GM10266 (cell line): Measurements from ENCODE around the gene SLC27A2.

Experiments used
- DNase-seq: peaks from one replicate; pipeline ENCODE4 v3.0.0; 2012; ENCODE audit errors: extremely low spot score
- TF ChIP-seq, protein P1 (sequence below): IDR thresholded peaks from 2 replicates; pipeline ENCODE4 v1.5.1; 2012; ENCODE audit warnings: mild to moderate bottlenecking, low read depth; ENCODE audit not compliant: control insufficient read depth, insufficient read depth; ENCODE audit errors: missing control alignments

SLC27A2 gene

DNA sequence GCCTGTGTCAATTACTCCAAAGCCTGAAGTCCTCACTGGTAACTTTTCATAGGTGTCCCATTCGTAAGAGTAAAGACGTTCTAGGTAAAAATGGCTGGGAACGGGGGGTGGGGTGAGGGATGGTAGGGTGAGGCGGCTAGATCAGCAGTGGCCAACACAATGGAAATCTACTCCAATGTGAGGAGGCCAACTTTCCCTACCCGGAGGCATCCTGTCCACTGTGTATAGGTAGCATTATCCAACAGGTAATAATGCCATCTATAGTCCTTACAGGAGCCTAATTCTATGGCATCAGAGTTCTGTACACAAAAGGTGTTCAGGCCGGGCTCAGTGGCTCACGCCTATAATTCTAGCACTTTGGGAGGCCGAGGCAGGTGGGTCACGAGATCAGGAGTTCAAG is 54.4 kb downstream of the SLC27A2 start:
- no peak for DNase-seq
- TF ChIP-seq, protein P1, sequence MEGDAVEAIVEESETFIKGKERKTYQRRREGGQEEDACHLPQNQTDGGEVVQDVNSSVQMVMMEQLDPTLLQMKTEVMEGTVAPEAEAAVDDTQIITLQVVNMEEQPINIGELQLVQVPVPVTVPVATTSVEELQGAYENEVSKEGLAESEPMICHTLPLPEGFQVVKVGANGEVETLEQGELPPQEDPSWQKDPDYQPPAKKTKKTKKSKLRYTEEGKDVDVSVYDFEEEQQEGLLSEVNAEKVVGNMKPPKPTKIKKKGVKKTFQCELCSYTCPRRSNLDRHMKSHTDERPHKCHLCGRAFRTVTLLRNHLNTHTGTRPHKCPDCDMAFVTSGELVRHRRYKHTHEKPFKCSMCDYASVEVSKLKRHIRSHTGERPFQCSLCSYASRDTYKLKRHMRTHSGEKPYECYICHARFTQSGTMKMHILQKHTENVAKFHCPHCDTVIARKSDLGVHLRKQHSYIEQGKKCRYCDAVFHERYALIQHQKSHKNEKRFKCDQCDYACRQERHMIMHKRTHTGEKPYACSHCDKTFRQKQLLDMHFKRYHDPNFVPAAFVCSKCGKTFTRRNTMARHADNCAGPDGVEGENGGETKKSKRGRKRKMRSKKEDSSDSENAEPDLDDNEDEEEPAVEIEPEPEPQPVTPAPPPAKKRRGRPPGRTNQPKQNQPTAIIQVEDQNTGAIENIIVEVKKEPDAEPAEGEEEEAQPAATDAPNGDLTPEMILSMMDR, result no peak

DNA sequence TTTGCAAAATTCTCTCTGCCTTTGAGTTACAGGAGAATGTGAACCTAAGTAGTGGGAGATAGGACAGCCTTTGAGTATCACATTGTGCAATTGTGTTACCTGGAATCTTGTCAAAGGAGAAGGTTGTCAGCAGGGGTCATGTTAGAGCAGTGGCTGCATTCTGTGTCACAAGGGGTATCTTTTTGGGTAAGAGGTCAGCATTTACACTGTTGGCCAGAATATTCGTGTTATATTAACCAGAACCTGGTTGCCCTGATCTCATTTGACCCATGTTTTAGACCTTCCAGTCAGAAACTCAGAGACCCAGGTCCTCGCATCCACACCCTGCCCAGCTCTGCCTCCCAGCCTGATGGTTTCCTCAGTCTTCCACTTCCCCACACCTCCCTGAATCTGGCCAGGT is 56.3 kb downstream of the SLC27A2 start:
- TF ChIP-seq, protein P1, result no peak
- DNase-seq, result no peak

DNA sequence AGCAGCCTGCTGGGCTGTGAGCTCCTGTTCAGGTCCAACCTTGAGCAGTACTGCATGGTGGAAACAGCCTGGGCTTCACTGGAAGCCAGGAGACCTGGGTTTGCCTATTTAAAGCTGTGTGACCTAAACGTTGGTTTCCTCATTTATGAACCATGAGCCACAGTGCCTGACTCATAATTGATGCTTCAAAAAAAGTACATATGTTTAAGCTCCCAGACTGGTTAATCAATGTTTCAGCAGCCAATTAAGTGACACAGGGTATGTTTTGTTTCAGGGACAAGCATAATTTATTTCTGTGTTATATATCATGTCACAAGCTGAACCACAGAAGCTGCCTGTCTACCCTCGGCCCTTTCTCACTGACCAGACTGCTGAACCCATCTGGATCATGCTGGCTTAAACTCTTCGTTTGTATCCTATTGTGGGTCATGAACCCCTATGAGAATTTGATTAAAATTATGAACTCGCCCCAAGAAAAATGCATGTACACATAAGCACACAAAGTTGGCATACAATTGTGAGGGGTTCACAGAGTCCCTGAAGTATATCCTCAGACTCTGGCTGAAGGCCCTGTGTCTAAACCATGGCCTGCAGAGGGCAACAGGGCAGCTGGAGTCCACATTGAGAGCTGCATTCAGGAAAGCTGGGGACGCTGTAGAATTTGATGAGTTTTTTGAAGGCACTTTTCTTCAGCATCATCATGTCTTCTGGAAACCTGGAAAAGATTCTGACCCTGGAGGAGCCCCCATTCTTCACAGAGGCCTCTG is 59.9 kb downstream of the SLC27A2 start:
- DNase-seq, result no peak
- TF ChIP-seq, protein P1, result no peak

DNA sequence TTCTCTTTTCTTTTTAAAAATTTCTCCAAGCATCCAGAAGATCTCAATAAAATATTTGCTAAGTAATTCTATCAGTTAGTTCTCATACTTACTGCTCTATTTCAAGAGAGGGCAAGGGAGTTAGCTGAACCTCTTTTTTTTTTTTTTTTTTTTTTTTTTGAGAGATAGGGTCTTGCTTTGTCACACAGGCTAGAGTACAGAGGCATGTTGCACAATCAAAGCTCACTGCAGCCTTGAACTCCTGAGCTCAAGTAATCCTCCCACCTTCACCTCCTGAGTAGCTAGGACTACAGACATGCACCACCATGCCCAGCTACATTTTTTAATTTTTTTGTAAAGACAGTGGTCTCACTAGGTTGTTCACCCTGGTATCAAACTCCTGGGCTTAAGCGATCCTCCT is 62.2 kb downstream of the SLC27A2 start:
- TF ChIP-seq, protein P1, result no peak
- no peak for DNase-seq

DNA sequence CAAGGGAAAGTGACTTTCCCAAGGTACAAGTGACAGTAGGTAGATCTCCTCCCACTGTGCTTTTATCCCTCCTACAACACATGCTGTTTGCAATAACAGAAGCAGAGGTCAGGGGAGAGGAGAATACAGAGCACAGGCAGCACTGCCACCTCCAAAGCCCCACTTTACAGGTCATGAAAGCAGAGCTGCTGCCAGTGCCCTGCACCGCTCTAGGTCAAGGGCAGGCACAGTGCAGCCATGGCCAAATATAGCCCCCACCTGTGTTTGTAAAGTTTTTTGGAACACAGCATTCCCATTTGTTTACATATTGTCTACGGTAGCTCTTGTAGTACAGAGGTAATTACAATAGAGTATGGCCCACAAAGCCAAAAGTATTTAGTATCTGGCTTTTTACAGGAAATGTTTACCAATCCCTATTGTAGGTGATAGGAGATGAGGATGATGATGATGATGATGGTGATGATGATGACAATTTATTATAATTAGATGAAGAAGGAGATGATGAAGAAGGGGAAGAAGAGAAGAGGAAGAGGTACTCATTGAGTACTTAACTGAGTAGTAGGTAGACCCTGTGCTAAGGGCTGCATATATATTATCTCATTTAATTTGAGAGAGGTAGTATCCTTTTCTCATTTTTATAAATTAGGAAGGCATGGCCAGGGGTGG is 63.1 kb downstream of the SLC27A2 start:
- no peak for DNase-seq
- TF ChIP-seq, protein P1, result no peak

DNA sequence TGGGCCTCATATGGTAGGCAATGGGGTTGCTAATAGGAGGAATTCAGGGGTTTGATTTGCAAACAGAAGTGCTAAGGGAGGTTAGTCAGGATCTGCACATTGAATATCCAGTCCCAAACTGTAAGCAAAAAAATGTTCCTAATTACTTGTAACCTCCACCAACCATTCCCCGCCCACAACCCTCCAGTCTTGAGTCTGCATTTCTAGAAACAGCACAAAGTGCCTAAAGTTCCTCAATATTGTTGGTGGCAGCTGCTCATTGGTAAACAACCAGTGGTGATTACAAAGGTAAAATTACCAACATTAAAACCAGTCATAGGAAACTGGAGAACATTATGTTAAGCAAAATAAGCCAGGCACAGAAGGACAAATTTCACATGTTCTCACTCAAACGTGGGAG is 64.6 kb downstream of the SLC27A2 start:
- TF ChIP-seq, protein P1, result no peak

DNA sequence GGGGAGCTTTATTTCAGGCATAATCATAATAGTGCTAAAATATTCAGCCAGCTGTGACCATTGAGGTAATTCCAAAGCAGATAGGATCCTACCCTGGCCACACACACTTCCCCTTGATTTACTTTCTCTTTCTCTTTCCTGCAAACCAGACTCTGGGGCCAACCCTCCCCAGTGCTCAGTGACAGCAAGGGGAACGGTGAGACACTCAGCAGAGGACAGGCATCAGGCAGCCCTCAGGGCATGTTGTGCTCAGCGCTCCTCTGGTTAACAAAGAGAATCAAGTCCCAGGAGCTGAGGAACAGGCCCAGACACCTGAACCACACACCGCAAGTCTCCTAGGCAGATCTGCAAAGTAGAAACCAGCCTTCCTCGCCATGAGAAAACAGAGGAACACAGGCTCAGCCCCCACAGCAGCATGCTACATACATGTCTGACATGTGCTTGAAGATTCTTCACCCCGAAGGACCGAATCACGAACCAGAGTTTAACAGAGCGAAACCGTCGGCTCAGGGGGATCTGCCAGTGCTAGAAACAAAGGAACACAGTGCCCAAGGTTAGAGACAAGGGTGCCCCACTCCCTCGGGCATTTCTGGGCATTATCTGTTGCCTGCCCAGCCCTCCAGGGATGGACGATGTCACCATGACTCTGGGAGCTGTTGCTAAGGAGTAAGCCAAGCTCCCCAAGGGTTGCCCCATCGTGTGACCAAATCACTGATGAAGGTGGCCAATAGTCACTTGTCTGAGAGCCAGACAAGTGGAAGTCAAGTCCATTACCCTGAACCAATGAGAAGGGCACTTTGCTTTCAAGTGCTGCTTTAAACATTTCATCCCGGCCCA is 66.0 kb downstream of the SLC27A2 start:
- peak; percentile 60 for DNase-seq
- TF ChIP-seq, protein P1, result no peak

More for the DNA sequence above, 64.6 kb downstream of the SLC27A2 start:
- DNase-seq, result no peak
